T-helper 22 cell (primary cell): ENCODE results near the gene VTI1A.
"Not testable (repeated sequence)": the region's sequence is repeated elsewhere in the genome, so short reads cannot be mapped to it uniquely, and the experiment has no call there.

Source experiments
- DNase-seq: peaks from one replicate; pipeline ENCODE4 v3.0.0-alpha.2; 2020; ENCODE audit warnings: low read depth

Gene VTI1A

GRCh38 chr10:112454910-112455779 lies 8.1 kb downstream of the VTI1A start:
- DNase-seq, result no peak

- no peak for DNase-seq
Observed at GRCh38 chr10:112456533-112456932, 9.5 kb downstream of the VTI1A start.

GRCh38 chr10:112460366-112460765 lies 13.4 kb downstream of the VTI1A start:
- no peak for DNase-seq

- DNase-seq, result no peak
Observed at GRCh38 chr10:112461029-112461887, 14.2 kb downstream of the VTI1A start.

- DNase-seq, result not testable (repeated sequence)
Observed at GRCh38 chr10:112464074-112464473, 17.1 kb downstream of the VTI1A start.

GRCh38 chr10:112465299-112465883 lies 18.4 kb downstream of the VTI1A start:
- DNase-seq, result no peak

GRCh38 chr10:112466802-112467201 lies 19.8 kb downstream of the VTI1A start:
- no peak for DNase-seq

- DNase-seq, result no peak
Observed at GRCh38 chr10:112467541-112468075, 20.6 kb downstream of the VTI1A start.

GRCh38 chr10:112471878-112472487 lies 25.0 kb downstream of the VTI1A start:
- DNase-seq, result no peak

GRCh38 chr10:112475575-112476218 lies 28.7 kb downstream of the VTI1A start:
- no peak for DNase-seq

GRCh38 chr10:112481602-112482001 lies 34.6 kb downstream of the VTI1A start:
- DNase-seq, result no peak

GRCh38 chr10:112484399-112484798 lies 37.4 kb downstream of the VTI1A start:
- DNase-seq, result no peak

- no peak for DNase-seq
Observed at GRCh38 chr10:112487964-112488363, 40.9 kb downstream of the VTI1A start.

GRCh38 chr10:112490545-112490944 lies 43.5 kb downstream of the VTI1A start:
- DNase-seq, result no peak

- no peak for DNase-seq
Observed at GRCh38 chr10:112491144-112491543, 44.1 kb downstream of the VTI1A start.

GRCh38 chr10:112492736-112493135 lies 45.7 kb downstream of the VTI1A start:
- DNase-seq, result no peak

- DNase-seq, result no peak
Observed at GRCh38 chr10:112497347-112497950, 50.4 kb downstream of the VTI1A start.

GRCh38 chr10:112498806-112499205 lies 51.8 kb downstream of the VTI1A start:
- DNase-seq, result no peak

- DNase-seq, result not testable (repeated sequence)
Observed at GRCh38 chr10:112499985-112500384, 53.0 kb downstream of the VTI1A start.

- DNase-seq, result no peak
Observed at GRCh38 chr10:112502536-112502935, 55.5 kb downstream of the VTI1A start.

- DNase-seq, result no peak
Observed at GRCh38 chr10:112503643-112504042, 56.6 kb downstream of the VTI1A start.
